Muscle layer of duodenum (tissue), 2 donors: ENCODE results near the gene ORC3.
"Not testable (repeated sequence)": the region's sequence is repeated elsewhere in the genome, so short reads cannot be mapped to it uniquely, and the experiment has no call there.

Source experiments
- H3K27ac ChIP-seq: one replicate; pipeline ENCODE4 v1.7.0; 2013; ENCODE audit warnings: mild to moderate bottlenecking, low read length
- H3K27me3 ChIP-seq: one replicate; pipeline ENCODE4 v1.7.0; 2013; ENCODE audit warnings: low read depth, mild to moderate bottlenecking, control low read depth, low read length
- H3K36me3 ChIP-seq, 2 donors: one replicate each; pipeline ENCODE4 v1.7.0; 2013; ENCODE audit warnings: low read length in 2 of 2, control low read depth in 1 of 2, mild to moderate bottlenecking in 1 of 2; ENCODE audit not compliant: insufficient read depth in 2 of 2, control insufficient read depth in 1 of 2
- H3K4me1 ChIP-seq, 2 donors: one replicate each; pipeline ENCODE4 v1.7.0; 2013; ENCODE audit warnings: low read length in 2 of 2, mild to moderate bottlenecking in 2 of 2, control low read depth in 1 of 2, moderate library complexity in 1 of 2; ENCODE audit not compliant: insufficient read depth in 2 of 2, control insufficient read depth in 1 of 2
- H3K4me3 ChIP-seq, 2 donors: one replicate each; pipeline ENCODE4 v1.7.0; 2013; ENCODE audit warnings: low read length in 2 of 2, low read depth in 1 of 2, mild to moderate bottlenecking in 1 of 2
- H3K9me3 ChIP-seq, 2 donors: one replicate each; pipeline ENCODE4 v1.7.0; 2013; ENCODE audit warnings: low read length in 2 of 2, control low read depth in 1 of 2, mild to moderate bottlenecking in 1 of 2; ENCODE audit not compliant: control insufficient read depth in 1 of 2
- donor health status: healthy.

The ORC3 gene

DNA sequence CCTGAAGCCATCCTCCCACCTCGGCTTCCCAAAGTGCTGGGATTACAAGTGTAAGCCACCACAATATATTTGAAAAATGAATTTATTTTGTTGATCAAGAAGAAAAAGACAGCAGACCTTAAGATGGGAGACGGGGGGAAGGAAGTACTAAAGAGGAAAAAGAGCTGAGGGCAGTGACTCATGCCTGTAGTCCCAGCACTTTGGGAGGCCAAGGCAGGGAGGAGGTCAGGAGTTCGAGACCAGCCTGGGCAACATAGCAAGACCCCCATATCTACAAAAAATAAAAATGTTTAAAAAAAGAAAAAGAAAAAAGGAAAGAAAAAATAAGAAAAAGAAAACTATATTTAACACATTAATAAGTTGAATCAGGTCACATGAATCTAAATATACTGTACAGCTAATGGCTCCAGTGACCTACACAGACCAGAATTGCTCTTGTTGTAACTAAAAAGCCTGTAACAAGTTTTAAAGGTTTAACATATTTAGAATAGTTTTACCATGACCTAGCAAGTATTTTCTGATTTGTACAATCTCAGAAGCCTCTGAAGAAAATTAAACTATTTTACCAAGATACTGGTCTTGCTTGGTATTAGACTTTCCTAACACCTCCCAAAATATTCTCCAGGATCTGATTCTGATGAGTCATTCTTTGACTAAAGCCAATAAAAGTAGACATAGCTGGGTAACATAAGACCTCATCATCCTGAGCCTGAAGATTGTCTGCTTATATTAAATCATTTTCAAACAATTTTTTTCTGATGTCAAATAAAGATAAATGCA is 116.4 kb downstream of the ORC3 start:
- no peak overlapping the region for H3K4me3 ChIP-seq
- no peaks in the 10 kb centered on the region for H3K27me3 ChIP-seq
- peaks cover 0 to 11% of the 10 kb centered on the region in 2 donors for H3K36me3 ChIP-seq
- H3K4me1 ChIP-seq = no peaks in the 10 kb centered on the region
- H3K9me3 ChIP-seq = no peaks in the 10 kb centered on the region
- H3K27ac ChIP-seq = no peak overlapping the region

DNA sequence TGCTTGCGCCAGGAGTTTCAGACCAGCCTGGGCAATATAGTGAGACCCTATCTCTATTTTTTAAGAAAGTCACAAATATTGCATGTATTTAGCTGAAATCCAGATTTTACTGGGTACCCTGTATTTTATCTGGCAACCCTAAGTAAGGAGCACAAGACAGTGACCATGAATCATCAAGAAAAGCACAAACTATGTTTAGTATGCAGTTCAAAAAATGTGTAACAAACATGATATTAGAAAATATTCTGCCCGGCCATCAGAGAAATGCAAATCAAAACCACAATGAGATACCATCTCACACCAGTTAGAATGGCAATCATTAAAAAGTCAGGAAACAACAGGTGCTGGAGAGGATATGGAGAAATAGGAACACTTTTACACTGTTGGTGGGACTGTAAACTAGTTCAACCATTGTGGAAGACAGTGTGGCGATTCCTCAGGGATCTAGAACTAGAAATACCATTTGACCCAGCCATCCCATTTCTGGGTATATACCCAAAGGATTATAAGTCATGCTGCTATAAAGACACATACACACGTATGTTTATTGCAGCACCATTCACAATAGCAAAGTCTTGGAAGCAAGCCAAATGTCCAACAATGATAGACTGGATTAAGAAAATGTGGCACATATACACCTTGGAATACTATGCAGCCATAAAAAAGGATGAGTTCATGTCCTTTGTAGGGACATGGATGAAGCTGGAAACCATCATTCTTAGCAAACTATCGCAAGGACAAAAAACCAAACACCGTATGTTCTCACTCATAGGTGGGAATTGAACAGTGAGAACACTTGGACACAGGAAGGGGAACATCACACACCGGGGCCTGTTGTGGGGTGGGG is 118.9 kb downstream of the ORC3 start:
- not testable (repeated sequence) for H3K36me3 ChIP-seq, H3K9me3 ChIP-seq, H3K27me3 ChIP-seq, H3K4me1 ChIP-seq, H3K4me3 ChIP-seq, H3K27ac ChIP-seq

- H3K4me3 ChIP-seq = no peak overlapping the region
- no peaks in the 10 kb centered on the region for H3K27me3 ChIP-seq
- no peak overlapping the region for H3K27ac ChIP-seq
- no peaks in the 10 kb centered on the region for H3K9me3 ChIP-seq
- no peaks in the 10 kb centered on the region for H3K36me3 ChIP-seq
- H3K4me1 ChIP-seq = no peaks in the 10 kb centered on the region
Observed at GRCh38 chr6:87710090-87710489, 120.2 kb downstream of the ORC3 start.

- H3K9me3 ChIP-seq, H3K36me3 ChIP-seq, H3K4me1 ChIP-seq, H3K27me3 ChIP-seq, H3K27ac ChIP-seq, H3K4me3 ChIP-seq: not testable (repeated sequence)
Observed at GRCh38 chr6:87712713-87713112, 122.8 kb downstream of the ORC3 start.

DNA sequence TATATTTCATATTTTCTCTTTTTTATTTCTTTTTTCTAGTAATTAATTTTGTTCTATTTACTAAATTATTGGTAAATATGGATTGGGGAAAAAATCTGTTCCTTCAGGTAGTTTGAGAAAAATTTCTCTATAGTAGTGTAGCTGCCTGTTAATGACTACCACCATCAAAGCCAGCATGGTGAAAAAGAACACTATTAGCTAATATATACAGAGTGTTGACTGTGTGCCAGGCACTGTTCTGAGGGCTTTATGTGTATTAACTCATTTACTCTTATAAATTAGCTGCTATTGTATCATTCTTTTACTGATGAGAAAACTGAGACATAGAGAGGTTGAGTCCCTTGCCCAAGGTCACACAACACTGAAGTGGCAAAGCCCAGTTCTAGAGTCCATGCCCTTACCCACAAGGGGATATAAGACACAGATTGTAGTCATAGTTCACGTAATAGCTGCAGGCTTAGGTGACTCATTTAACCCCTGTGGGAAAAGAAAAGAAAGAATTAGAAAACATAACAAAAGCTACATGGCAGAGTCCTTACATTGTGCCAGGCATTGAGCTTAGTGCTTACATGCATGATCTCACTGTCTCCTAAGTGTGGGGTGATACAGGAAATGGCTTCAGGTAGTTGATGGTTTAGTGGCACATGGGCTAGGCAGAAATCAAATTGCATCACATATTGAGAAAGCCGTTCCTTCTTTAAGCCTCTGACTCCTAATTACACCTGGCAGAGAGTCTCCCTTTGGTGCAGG is 124.3 kb downstream of the ORC3 start:
- peaks cover 3 to 6% of the 10 kb centered on the region in 2 donors for H3K4me1 ChIP-seq
- no peaks in the 10 kb centered on the region for H3K36me3 ChIP-seq
- H3K9me3 ChIP-seq = no peaks in the 10 kb centered on the region
- H3K27me3 ChIP-seq = no peaks in the 10 kb centered on the region
- H3K4me3 ChIP-seq = no peak overlapping the region
- H3K27ac ChIP-seq = no peak overlapping the region
